G401.6 (cell line): ENCODE measurements around the gene ENPEP.
"Not testable (repeated sequence)": the region's sequence is repeated elsewhere in the genome, so short reads cannot be mapped to it uniquely, and the experiment has no call there.

Experiments used
- FAIRE-seq: peaks from 2 replicates; lab custom pipeline; 2012; peaks lifted over from hg19 to GRCh38; lab: Jason Lieb, UNC

The ENPEP gene

DNA sequence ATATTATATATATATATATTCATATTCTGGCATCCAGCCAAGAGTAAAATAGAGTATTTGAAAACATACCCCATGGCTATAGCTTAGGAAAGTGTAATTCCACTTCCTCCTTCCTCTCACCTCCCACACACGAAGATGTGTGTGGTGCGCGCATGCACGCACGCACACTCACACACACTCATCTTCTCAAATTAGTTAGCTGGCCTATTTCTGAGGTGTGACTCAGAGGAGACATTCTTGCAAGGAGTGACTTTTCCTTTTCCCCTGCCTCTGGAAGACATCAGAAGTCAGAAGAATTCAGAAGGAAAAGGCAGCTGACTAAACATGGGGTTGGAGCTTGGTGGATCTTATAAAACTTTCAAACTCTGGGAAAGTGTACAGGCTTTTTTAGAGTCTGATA is 8.8 kb downstream of the ENPEP start:
- no peak for FAIRE-seq

- FAIRE-seq = no peak
Measured at GRCh38 chr4:110485452-110485851, 9.5 kb downstream of the ENPEP start.

DNA sequence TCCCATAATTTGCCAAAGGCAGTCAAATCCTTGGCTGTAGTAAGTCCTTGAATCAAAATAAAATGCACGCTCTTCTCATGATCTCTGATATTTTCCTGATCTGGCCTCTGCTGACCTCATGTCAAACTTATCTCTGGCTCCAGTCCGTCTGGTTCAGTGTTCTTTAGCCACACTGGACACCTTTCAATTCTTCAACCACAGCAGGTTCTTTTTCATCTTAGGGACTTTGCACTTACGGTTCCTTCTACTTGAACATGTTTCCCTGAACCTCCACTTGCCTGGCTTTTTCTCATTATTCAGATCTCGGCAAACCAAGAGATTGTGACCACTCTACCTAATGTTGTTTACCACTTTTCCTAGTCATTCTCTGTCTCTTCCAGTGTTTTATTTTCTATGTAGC is 10.3 kb downstream of the ENPEP start:
- no peak for FAIRE-seq

DNA sequence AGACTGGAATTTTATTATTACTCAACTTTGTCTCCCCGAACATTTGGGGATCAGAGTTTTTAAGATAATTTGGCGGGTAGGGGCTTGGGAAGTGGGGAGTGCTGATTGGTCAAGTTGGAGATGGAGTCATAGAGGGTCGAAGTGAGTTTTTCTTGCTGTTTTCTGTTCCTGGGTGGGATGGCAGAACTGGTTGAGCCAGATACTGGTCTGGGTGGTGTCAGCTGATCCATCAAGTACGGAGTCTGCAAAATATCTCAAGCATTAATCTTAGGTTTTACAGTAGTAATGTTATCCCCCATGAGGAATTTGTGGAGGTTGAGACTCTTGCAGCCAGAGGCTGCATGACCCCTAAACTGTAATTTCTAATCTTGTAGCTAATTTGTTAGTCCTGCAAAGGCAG is 10.9 kb downstream of the ENPEP start:
- not testable (repeated sequence) for FAIRE-seq

DNA sequence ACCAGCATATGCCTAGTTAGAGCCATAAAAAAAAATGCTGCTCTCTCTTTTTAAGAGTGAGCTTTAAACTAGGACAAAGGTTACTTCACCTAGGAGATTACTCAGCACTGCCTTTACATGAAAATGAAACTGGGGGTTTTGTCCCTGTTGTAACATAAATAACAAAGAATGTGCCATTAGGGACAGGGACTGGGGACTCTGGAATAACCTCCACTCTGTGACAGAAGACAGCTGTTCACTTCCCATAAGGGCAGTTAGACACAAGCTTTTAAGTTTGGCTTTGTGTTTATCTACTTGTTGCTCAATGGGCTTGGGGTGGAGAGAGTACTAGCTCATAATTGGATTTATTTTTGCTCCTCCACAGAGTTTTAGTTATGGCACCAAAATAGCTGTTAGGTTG is 11.9 kb downstream of the ENPEP start:
- FAIRE-seq = no peak

GRCh38 chr4:110489901-110490508 is 14.1 kb downstream of the ENPEP start:
- FAIRE-seq = no peak

GRCh38 chr4:110492522-110492921 is 16.6 kb downstream of the ENPEP start:
- no peak for FAIRE-seq

GRCh38 chr4:110493520-110493919 is 17.6 kb downstream of the ENPEP start:
- no peak for FAIRE-seq

GRCh38 chr4:110498420-110498819 is 22.5 kb downstream of the ENPEP start:
- FAIRE-seq = no peak

DNA sequence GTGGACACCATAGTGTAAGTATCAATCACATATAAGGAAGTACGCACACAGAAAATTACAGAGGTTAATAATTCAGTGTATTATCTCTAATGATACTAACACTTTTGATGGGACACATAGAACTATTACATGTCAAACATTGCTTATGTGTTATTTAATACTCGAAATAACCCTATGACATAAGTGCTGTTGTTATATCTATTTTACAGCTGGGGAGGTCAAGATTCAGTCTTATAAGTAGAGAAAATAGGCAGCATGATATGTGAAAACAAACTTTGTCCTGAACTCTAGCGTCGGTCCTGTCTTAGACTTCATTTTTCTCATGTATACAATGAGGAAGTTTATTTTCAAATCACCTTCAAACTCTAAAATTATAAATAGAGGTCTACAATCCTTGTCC is 23.2 kb downstream of the ENPEP start:
- FAIRE-seq = no peak

- FAIRE-seq = no peak
Measured at GRCh38 chr4:110501826-110502225, 25.9 kb downstream of the ENPEP start.

DNA sequence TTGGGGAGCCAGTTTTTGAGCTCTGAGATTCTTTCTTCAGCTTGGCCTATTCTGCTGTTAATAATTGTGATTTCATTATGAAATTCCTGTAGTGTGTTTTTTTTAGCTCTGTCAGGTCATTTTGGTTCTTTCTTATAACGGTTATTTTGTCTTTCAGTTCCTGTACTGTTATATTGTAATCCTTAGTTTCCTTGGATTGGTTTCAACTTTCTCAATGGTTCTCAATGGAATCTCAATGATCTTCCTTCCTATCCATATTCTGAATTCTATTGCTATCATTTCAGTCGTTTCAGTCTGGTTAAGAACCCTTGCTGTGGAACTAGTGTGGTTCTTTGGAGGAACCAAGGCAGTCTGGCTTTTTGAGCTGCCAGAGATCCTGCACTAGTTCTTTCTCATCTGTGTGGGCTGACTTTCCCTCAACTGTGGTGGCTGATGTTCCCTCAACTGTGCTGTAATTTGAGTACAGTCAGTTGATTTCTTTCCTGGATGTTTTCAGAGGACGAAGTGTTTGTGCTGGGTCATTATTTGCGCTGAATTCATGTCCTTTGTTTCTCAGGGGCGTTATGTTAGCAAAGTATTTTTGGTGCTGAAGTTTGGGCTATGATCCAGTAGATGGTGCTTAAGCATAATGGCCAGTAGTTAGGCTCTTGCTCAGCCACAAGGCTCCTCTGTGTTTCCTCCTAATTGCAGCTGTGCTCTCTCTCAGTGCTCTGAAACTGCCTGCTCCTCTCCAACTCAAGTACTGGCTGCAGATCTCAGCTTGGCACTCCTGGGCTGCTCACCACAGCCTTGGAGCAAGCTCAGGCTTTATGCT is 27.5 kb downstream of the ENPEP start:
- FAIRE-seq = no peak

DNA sequence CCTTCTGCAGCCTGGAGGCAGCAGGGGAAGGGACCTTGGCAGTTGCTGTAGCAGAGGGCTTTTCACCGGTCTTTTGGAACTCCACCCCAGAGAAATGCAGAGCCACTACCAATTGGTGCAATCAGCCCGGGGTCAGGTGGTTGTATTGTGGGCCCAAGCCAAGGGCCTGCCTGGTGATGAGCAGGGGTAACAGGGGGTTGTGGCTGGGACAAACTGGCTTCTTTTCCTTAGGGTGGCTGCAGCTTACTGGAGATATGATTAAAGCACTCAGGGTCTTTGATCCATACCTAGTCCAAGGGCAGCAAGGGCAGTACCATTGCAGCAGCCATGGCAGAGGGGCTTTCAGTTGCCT is 28.1 kb downstream of the ENPEP start:
- FAIRE-seq = no peak

DNA sequence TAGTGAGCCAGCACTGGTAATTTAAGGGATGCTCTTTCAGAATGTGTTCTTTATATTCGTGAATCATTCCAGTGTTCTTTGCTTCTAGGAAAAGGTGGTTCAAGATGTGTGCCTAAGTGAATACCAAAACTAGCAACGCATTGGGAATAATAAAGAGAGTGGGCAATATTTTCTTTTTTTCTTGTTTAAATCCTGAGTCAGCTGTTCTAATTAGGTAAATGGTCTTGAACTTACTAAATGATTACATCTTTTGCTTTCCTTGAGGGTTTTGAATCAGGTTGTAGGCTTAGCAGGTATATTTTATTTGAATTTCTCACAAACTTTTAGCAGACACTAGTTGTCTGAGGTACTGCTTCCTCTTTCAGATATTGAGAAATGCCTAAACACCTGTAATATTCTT is 29.5 kb downstream of the ENPEP start:
- FAIRE-seq = no peak

GRCh38 chr4:110508827-110509710 is 33.1 kb downstream of the ENPEP start:
- FAIRE-seq = peak; percentile 48

GRCh38 chr4:110510277-110510676 is 34.3 kb downstream of the ENPEP start:
- no peak for FAIRE-seq

DNA sequence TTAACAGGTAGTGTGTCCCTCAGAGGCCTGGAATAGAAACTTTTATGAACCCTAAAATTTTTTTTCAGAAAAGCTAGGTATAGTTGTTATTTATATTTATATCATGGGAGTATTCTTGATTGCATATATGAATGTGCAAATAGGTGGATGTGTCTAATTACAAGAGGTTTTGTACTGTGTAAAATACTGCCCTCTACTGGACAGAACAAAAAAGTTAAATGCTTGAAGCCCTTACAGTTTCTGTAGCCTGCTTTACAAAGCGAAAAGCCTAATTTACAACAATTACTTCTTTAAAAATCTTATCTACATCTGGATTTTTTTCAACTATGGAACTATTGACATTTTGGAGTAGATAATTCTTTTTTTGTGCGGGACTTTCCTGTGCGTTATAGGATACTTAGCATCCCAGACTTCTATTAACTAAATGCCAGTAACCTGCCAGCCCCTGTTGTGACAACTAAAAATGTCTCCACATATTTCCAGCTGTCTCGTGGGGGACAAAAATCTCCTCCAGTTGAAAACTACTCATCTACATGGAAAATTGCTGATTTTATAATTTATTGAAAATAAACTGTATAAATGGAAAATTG is 35.1 kb downstream of the ENPEP start:
- peak; percentile 95 for FAIRE-seq

DNA sequence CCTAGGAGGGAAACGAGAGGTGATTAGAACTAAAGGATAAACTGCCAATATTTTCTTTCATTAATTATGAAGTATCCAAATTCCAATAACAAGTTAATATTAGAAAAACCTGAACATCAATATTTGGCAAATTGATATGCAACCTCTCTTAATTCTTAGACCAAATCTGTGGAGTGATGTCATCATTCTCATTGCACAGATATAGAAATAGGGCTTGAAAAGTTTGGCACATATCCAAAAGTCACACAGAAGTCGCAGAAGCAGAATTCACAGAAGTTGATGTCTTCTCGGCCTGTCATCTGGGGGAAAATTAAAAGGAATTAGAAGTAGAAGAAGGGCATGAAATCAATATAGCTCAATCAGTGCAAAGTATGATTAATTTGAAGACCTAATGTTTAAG is 36.9 kb downstream of the ENPEP start:
- no peak for FAIRE-seq

DNA sequence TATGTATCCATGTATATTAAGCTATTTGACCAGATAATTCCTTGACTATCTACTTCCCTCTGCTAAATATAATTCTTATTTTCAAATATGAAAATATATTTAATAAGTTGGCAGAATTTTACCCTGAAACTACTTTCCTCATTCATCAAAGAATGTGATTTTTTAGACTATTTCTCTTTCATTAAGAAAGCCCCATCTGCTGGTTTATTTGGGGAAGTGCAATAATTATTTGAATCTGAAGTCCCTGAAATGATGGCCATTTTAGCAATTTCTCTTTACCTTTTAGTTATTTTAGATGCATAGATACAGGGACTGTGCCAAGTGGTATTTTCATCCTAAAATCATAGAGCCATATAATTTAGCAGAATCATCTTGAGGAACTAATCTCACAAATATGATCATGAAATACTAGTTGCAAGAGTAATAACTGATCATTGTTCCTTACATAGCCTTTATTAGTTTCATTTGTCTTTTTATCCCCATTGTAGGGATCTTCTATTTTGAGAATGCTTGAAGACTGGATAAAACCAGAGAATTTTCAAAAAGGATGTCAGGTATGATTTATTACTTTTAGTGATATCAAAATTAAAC is 39.0 kb downstream of the ENPEP start:
- FAIRE-seq = peak; percentile 95

DNA sequence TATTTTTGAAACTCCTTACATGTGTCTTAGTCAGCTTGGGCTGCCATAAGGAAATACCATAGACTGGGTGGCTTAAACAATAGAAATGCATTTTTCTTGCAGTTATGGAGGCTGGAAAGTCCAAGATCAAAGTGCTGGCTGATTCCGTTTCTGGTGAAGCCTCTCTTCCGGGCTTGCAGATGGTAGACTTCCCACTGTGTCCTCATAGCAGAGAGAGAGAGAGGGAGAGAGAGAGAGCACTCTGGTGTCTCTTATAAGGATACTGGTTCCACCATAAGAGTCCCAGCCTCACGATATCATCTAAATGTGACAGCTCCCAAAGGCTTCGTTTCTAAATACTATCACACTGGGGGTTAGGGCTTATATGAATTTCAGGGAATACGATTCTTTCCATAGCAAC is 39.7 kb downstream of the ENPEP start:
- no peak for FAIRE-seq

- FAIRE-seq = peak; percentile 44
Measured at GRCh38 chr4:110516106-110516922, 40.4 kb downstream of the ENPEP start.
